ENCODE results near the gene ELF4. TPM values are rescaled to one million over a fixed set of nuclear protein-coding genes. Genes with fewer than 3 reads are reported as not detected.
A peak's percentile ranks its signal among the peaks of the same experiment; 100 is the strongest.

Gene ELF4
- total and polyA plus RNA-seq, 4 experiments from 2014 or later = 7.4 to 31.3 (median 24.2) TPM

GRCh38 chrX:130095249-130096030, 14.9 kb downstream of the ELF4 start:
- Mint-ChIP-seq H3K27me3 (no peaks in the 10 kb centered on the region), H3K4me3 (peak overlapping the region in 6 of 8 donors; percentile 0 to 40 (median 24)), H3K27ac (peak overlapping the region; percentile 48 to 89 (median 79)), H3K4me1 (peaks cover 41 to 83% (median 64%) of the 10 kb centered on the region in 4 donors), H3K9me3 (no peaks in the 10 kb centered on the region), H3K36me3 (peaks cover 0 to 4% of the 10 kb centered on the region in 2 donors)
- intact Hi-C loops (cut with micrococcal nuclease) = no loop called here
- Histone ChIP-seq H3K4me1 (ENCODE audit: insufficient read depth, low read length) (peaks cover 90% of the 10 kb centered on the region), H3K9me3 (ENCODE audit: control insufficient read depth in 1 of 2, low read length in 2 of 2) (no peaks in the 10 kb centered on the region), H3K27me3 (ENCODE audit: insufficient read depth, low read length) (no peaks in the 10 kb centered on the region), H3K27ac (ENCODE audit: low read depth, low read length) (no peak overlapping the region), H3K4me3 (ENCODE audit: low read length in 2 of 2) (no peak overlapping the region), H3K36me3 (ENCODE audit: insufficient read depth, low read length) (no peaks in the 10 kb centered on the region)
- no peak for DNase-seq
- ChIA-PET POLR2A (ENCODE audit: partially characterized antibody) (interaction anchor here (0.6 to 8.2 kb wide), 9 partner anchors 9 to 352 kb away, joined by 3 to 57 read pairs (median 5); partner anchors contain the start of genes ELF4 and RAB33A), CTCF (ENCODE audit: partially characterized antibody) (interaction anchor here (1.3 to 6.5 kb wide), 6 partner anchors 10 to 25 kb away, joined by 3 to 49 read pairs (median 5); no protein-coding TSS in a partner anchor)

- peak overlapping the region in 6 of 7 donors; percentile 32 to 84 (median 79) for H3K27ac Mint-ChIP-seq
Measured at GRCh38 chrX:130094696-130095095, 15.6 kb downstream of the ELF4 start.

GRCh38 chrX:130093271-130093670, 17.0 kb downstream of the ELF4 start:
- H3K9me3 Mint-ChIP-seq = no peaks in the 10 kb centered on the region
- peaks cover 0 to 4% of the 10 kb centered on the region in 2 donors for H3K36me3 Mint-ChIP-seq
- H3K4me3 ChIP-seq (ENCODE audit: low read length in 2 of 2) = peak overlapping the region in 1 of 2 donors; percentile 28
- H3K27me3 ChIP-seq (ENCODE audit: insufficient read depth, low read length) = no peaks in the 10 kb centered on the region
- no peaks in the 10 kb centered on the region for H3K36me3 ChIP-seq (ENCODE audit: insufficient read depth, low read length)
- H3K27ac Mint-ChIP-seq = peak overlapping the region; percentile 30 to 96 (median 73)
- ChIA-PET CTCF (ENCODE audit: partially characterized antibody) (interaction anchor here (0.8 kb wide), 1 partner anchor 26 kb away, joined by 3 read pairs; no protein-coding TSS in a partner anchor), POLR2A (ENCODE audit: partially characterized antibody) (interaction anchor here (8.2 kb wide), 1 partner anchor 16 kb away, joined by 57 read pairs; the partner anchor contains the start of gene ELF4)
- H3K27ac ChIP-seq (ENCODE audit: low read depth, low read length) = no peak overlapping the region
- H3K4me1 Mint-ChIP-seq = peaks cover 33 to 83% (median 61%) of the 10 kb centered on the region in 4 donors
- H3K4me1 ChIP-seq (ENCODE audit: insufficient read depth, low read length) = peaks cover 79% of the 10 kb centered on the region
- no peaks in the 10 kb centered on the region for H3K27me3 Mint-ChIP-seq
- intact Hi-C loops (cut with micrococcal nuclease) = no loop called here
- DNase-seq = no peak
- H3K9me3 ChIP-seq (ENCODE audit: control insufficient read depth in 1 of 2, low read length in 2 of 2) = no peaks in the 10 kb centered on the region
- peak overlapping the region in 3 of 8 donors; percentile 15 to 56 (median 33) for H3K4me3 Mint-ChIP-seq

More at GRCh38 chrX:130094696-130095095, 15.6 kb downstream of the ELF4 start:
- H3K4me3 Mint-ChIP-seq = peak overlapping the region in 5 of 8 donors; percentile 3 to 39 (median 21)
- ChIA-PET POLR2A (ENCODE audit: partially characterized antibody) (interaction anchor here (1.0 to 8.2 kb wide), 7 partner anchors 9 to 77 kb away, joined by 3 to 57 read pairs (median 6); partner anchors contain the start of genes ELF4 and RAB33A), CTCF (ENCODE audit: partially characterized antibody) (interaction anchor here (1.3 to 6.5 kb wide), 6 partner anchors 11 to 26 kb away, joined by 3 to 49 read pairs (median 6); no protein-coding TSS in a partner anchor)
- H3K36me3 ChIP-seq (ENCODE audit: insufficient read depth, low read length) = no peaks in the 10 kb centered on the region
- peaks cover 0 to 4% of the 10 kb centered on the region in 2 donors for H3K36me3 Mint-ChIP-seq
- H3K27me3 ChIP-seq (ENCODE audit: insufficient read depth, low read length) = no peaks in the 10 kb centered on the region
- H3K4me1 Mint-ChIP-seq = peaks cover 36 to 82% (median 64%) of the 10 kb centered on the region in 4 donors
- intact Hi-C loops (cut with micrococcal nuclease) = no loop called here
- no peaks in the 10 kb centered on the region for H3K27me3 Mint-ChIP-seq
- no peak overlapping the region for H3K27ac ChIP-seq (ENCODE audit: low read depth, low read length)
- no peaks in the 10 kb centered on the region for H3K9me3 Mint-ChIP-seq
- no peak overlapping the region for H3K4me3 ChIP-seq (ENCODE audit: low read length in 2 of 2)
- no peak for DNase-seq
- no peaks in the 10 kb centered on the region for H3K9me3 ChIP-seq (ENCODE audit: control insufficient read depth in 1 of 2, low read length in 2 of 2)
- H3K4me1 ChIP-seq (ENCODE audit: insufficient read depth, low read length) = peaks cover 85% of the 10 kb centered on the region

GRCh38 chrX:130091980-130092522, 18.2 kb downstream of the ELF4 start:
- Mint-ChIP-seq H3K4me3 (peak overlapping the region; percentile 87 to 96 (median 90)), H3K9me3 (no peaks in the 10 kb centered on the region), H3K27me3 (no peaks in the 10 kb centered on the region), H3K4me1 (peaks cover 33 to 82% (median 59%) of the 10 kb centered on the region in 4 donors), H3K27ac (peak overlapping the region; percentile 93 to 99 (median 96)), H3K36me3 (peaks cover 0 to 4% of the 10 kb centered on the region in 2 donors)
- POLR2A ChIA-PET (ENCODE audit: partially characterized antibody) = interaction anchor here (0.7 to 1.7 kb wide), 11 partner anchors 8 to 487 kb away, joined by 3 to 12 read pairs (median 4); partner anchors contain the start of genes AIFM1, ELF4 and RAB33A
- no peaks in the 10 kb centered on the region for H3K9me3 ChIP-seq (ENCODE audit: control insufficient read depth in 1 of 2, low read length in 2 of 2)
- CTCF ChIA-PET (ENCODE audit: partially characterized antibody) = interaction anchor here (1.0 to 9.4 kb wide), 3 partner anchors 10 to 28 kb away, joined by 4 to 118 read pairs (median 7); no protein-coding TSS in a partner anchor
- peak overlapping the region in 1 of 2 donors; percentile 49 for H3K4me3 ChIP-seq (ENCODE audit: low read length in 2 of 2)
- no peaks in the 10 kb centered on the region for H3K36me3 ChIP-seq (ENCODE audit: insufficient read depth, low read length)
- no peaks in the 10 kb centered on the region for H3K27me3 ChIP-seq (ENCODE audit: insufficient read depth, low read length)
- intact Hi-C loops (cut with micrococcal nuclease) = loop anchor here (1.0 kb wide), 3 partner anchors 10 to 28 kb away; no protein-coding TSS in a partner anchor
- DNase-seq = peak; percentile 85 to 96 (median 91)
- H3K4me1 ChIP-seq (ENCODE audit: insufficient read depth, low read length) = peaks cover 79% of the 10 kb centered on the region
- peak overlapping the region; percentile 69 for H3K27ac ChIP-seq (ENCODE audit: low read depth, low read length)

- no peaks in the 10 kb centered on the region for H3K9me3 Mint-ChIP-seq
- H3K4me3 ChIP-seq (ENCODE audit: low read length in 2 of 2) = no peak overlapping the region
- no peaks in the 10 kb centered on the region for H3K27me3 ChIP-seq (ENCODE audit: insufficient read depth, low read length)
Measured at GRCh38 chrX:130090364-130090763, 19.9 kb downstream of the ELF4 start.

GRCh38 chrX:130086447-130087206, 23.7 kb downstream of the ELF4 start:
- no peaks in the 10 kb centered on the region for H3K9me3 Mint-ChIP-seq
- Histone ChIP-seq H3K27me3 (ENCODE audit: insufficient read depth, low read length) (no peaks in the 10 kb centered on the region), H3K4me1 (ENCODE audit: insufficient read depth, low read length) (peaks cover 76% of the 10 kb centered on the region), H3K36me3 (ENCODE audit: insufficient read depth, low read length) (no peaks in the 10 kb centered on the region), H3K4me3 (ENCODE audit: low read length in 2 of 2) (peak overlapping the region; percentile 72 to 78), H3K9me3 (ENCODE audit: control insufficient read depth in 1 of 2, low read length in 2 of 2) (no peaks in the 10 kb centered on the region), H3K27ac (ENCODE audit: low read depth, low read length) (peak overlapping the region; percentile 70)
- H3K4me3 Mint-ChIP-seq = peak overlapping the region; percentile 88 to 94 (median 92)
- H3K27ac Mint-ChIP-seq = peak overlapping the region; percentile 89 to 94 (median 93)
- POLR2A ChIA-PET (ENCODE audit: partially characterized antibody) = interaction anchor here (0.6 to 4.9 kb wide), 14 partner anchors 8 to 450 kb away, joined by 3 to 36 read pairs (median 4); partner anchors contain the start of genes AIFM1, ELF4 and RAB33A
- CTCF ChIA-PET (ENCODE audit: partially characterized antibody) = interaction anchor here (0.9 to 9.4 kb wide), 5 partner anchors 11 to 33 kb away, joined by 3 to 118 read pairs (median 3); no protein-coding TSS in a partner anchor
- H3K4me1 Mint-ChIP-seq = peaks cover 24 to 90% (median 70%) of the 10 kb centered on the region in 4 donors
- DNase-seq = peak; percentile 76 to 84 (median 78)
- H3K27me3 Mint-ChIP-seq = no peaks in the 10 kb centered on the region
- intact Hi-C loops (cut with micrococcal nuclease) = loop anchor here (2.0 kb wide), 1 partner anchor 24 kb away; the partner anchor contains the start of gene ELF4
- H3K36me3 Mint-ChIP-seq = peaks cover 0 to 7% of the 10 kb centered on the region in 2 donors

More at GRCh38 chrX:130090364-130090763, 19.9 kb downstream of the ELF4 start:
- peaks cover 28 to 86% (median 66%) of the 10 kb centered on the region in 4 donors for H3K4me1 Mint-ChIP-seq
- no peak for DNase-seq
- peak overlapping the region; percentile 76 to 94 (median 82) for H3K27ac Mint-ChIP-seq
- ChIA-PET CTCF (ENCODE audit: partially characterized antibody) (interaction anchor here (1.1 to 9.4 kb wide), 2 partner anchors 9 to 29 kb away, joined by 6 to 118 read pairs; no protein-coding TSS in a partner anchor), POLR2A (ENCODE audit: partially characterized antibody) (interaction anchor here (0.7 kb wide), 1 partner anchor 75 kb away, joined by 3 read pairs; the partner anchor contains the start of gene AIFM1)
- Histone ChIP-seq H3K4me1 (ENCODE audit: insufficient read depth, low read length) (peaks cover 78% of the 10 kb centered on the region), H3K27ac (ENCODE audit: low read depth, low read length) (no peak overlapping the region), H3K9me3 (ENCODE audit: control insufficient read depth in 1 of 2, low read length in 2 of 2) (no peaks in the 10 kb centered on the region), H3K36me3 (ENCODE audit: insufficient read depth, low read length) (no peaks in the 10 kb centered on the region)
- H3K27me3 Mint-ChIP-seq = no peaks in the 10 kb centered on the region
- peak overlapping the region in 7 of 8 donors; percentile 46 to 79 (median 61) for H3K4me3 Mint-ChIP-seq
- peaks cover 0 to 5% of the 10 kb centered on the region in 2 donors for H3K36me3 Mint-ChIP-seq
- intact Hi-C loops (cut with micrococcal nuclease) = no loop called here

Data from CD4-positive, alpha-beta memory T cell (primary cell).